Measurements from ENCODE around the gene ZNF597.

Gene ZNF597

GRCh38 chr16:3389663-3390338, 53.5 kb downstream of the ZNF597 start:
- TF ChIP-seq, protein P1, sequence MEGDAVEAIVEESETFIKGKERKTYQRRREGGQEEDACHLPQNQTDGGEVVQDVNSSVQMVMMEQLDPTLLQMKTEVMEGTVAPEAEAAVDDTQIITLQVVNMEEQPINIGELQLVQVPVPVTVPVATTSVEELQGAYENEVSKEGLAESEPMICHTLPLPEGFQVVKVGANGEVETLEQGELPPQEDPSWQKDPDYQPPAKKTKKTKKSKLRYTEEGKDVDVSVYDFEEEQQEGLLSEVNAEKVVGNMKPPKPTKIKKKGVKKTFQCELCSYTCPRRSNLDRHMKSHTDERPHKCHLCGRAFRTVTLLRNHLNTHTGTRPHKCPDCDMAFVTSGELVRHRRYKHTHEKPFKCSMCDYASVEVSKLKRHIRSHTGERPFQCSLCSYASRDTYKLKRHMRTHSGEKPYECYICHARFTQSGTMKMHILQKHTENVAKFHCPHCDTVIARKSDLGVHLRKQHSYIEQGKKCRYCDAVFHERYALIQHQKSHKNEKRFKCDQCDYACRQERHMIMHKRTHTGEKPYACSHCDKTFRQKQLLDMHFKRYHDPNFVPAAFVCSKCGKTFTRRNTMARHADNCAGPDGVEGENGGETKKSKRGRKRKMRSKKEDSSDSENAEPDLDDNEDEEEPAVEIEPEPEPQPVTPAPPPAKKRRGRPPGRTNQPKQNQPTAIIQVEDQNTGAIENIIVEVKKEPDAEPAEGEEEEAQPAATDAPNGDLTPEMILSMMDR (IDR thresholded peaks at IDR 0.05; ENCODE audit: control insufficient read depth, insufficient read depth, low read depth, low read length, missing control alignments) = no peak
- H3K4me3 ChIP-seq (ENCODE audit: control insufficient read depth, low read depth, low read length) = no peak overlapping the region
- no peak for DNase-seq (ENCODE audit: low read depth)

GRCh38 chr16:3388325-3388724, 55.0 kb downstream of the ZNF597 start:
- H3K4me3 ChIP-seq (ENCODE audit: control insufficient read depth, low read depth, low read length) = no peak overlapping the region
- TF ChIP-seq, protein P1 (IDR thresholded peaks at IDR 0.05; ENCODE audit: control insufficient read depth, insufficient read depth, low read depth, low read length, missing control alignments) = no peak
- no peak for DNase-seq (ENCODE audit: low read depth)

DNA sequence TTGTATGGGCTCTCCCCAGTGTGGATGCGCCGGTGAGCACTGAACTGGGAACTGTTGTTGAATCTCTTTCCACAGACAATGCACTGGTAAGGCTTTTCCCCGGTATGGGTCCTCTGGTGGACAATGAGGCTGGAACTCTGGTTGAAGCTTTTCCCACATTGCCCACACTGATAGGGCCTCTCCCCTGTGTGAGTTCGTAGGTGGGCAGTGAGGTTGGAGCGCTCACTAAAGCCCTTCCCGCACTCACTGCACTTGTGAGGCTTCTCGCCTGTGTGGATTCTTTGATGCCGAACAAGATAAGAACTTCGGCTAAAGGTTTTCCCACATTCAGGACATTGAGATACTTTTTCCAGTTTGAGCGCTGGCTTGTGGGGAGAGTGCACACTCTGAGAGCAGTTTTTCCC, 60.3 kb downstream of the ZNF597 start:
- no peak overlapping the region for H3K4me3 ChIP-seq (ENCODE audit: control insufficient read depth, low read depth, low read length)
- TF ChIP-seq, protein P1 (IDR thresholded peaks at IDR 0.05; ENCODE audit: control insufficient read depth, insufficient read depth, low read depth, low read length, missing control alignments) = no peak
- no peak for DNase-seq (ENCODE audit: low read depth)

Data from AG09309 (cell line).